ENCODE results near the gene FGGY.
"Not testable (repeated sequence)": the region's sequence is repeated elsewhere in the genome, so short reads cannot be mapped to it uniquely, and the experiment has no call there.

FGGY gene

GRCh38 chr1:59561796-59562195 is 264.9 kb downstream of the FGGY start:
- H3K4me3 ChIP-seq (ENCODE audit: low read depth in 1 of 2, low read length in 2 of 2): no peak overlapping the region
- H3K36me3 ChIP-seq (ENCODE audit: insufficient read depth, low read length): no peaks in the 10 kb centered on the region
- no peak overlapping the region for H3K27ac ChIP-seq (ENCODE audit: low read depth, low read length)
- no peak overlapping the region for H3K9ac ChIP-seq (ENCODE audit: low read length)
- no peaks in the 10 kb centered on the region for H3K9me3 ChIP-seq (ENCODE audit: low read length)
- no peaks in the 10 kb centered on the region for H3K4me1 ChIP-seq (ENCODE audit: insufficient read depth, low read length)
- no peaks in the 10 kb centered on the region for H3K27me3 ChIP-seq (ENCODE audit: control insufficient read depth in 1 of 2, insufficient read depth in 2 of 2, low read length in 2 of 2)

- no peak overlapping the region for H3K9ac ChIP-seq (ENCODE audit: low read length)
- no peaks in the 10 kb centered on the region for H3K9me3 ChIP-seq (ENCODE audit: low read length)
- H3K36me3 ChIP-seq (ENCODE audit: insufficient read depth, low read length): no peaks in the 10 kb centered on the region
- H3K27me3 ChIP-seq (ENCODE audit: control insufficient read depth in 1 of 2, insufficient read depth in 2 of 2, low read length in 2 of 2): no peaks in the 10 kb centered on the region
- no peaks in the 10 kb centered on the region for H3K4me1 ChIP-seq (ENCODE audit: insufficient read depth, low read length)
- H3K27ac ChIP-seq (ENCODE audit: low read depth, low read length): no peak overlapping the region
- no peak overlapping the region for H3K4me3 ChIP-seq (ENCODE audit: low read depth in 1 of 2, low read length in 2 of 2)
These were observed 267.4 kb downstream of the FGGY start for GRCh38 chr1:59564192-59564891.

GRCh38 chr1:59565611-59566410 is 268.9 kb downstream of the FGGY start:
- H3K36me3 ChIP-seq (ENCODE audit: insufficient read depth, low read length): no peaks in the 10 kb centered on the region
- H3K27me3 ChIP-seq (ENCODE audit: control insufficient read depth in 1 of 2, insufficient read depth in 2 of 2, low read length in 2 of 2): no peaks in the 10 kb centered on the region
- H3K9ac ChIP-seq (ENCODE audit: low read length): no peak overlapping the region
- no peaks in the 10 kb centered on the region for H3K4me1 ChIP-seq (ENCODE audit: insufficient read depth, low read length)
- no peaks in the 10 kb centered on the region for H3K9me3 ChIP-seq (ENCODE audit: low read length)
- no peak overlapping the region for H3K27ac ChIP-seq (ENCODE audit: low read depth, low read length)
- no peak overlapping the region for H3K4me3 ChIP-seq (ENCODE audit: low read depth in 1 of 2, low read length in 2 of 2)

- Histone ChIP-seq H3K27ac (ENCODE audit: low read depth, low read length) (no peak overlapping the region), H3K4me1 (ENCODE audit: insufficient read depth, low read length) (no peaks in the 10 kb centered on the region), H3K9ac (ENCODE audit: low read length) (no peak overlapping the region), H3K9me3 (ENCODE audit: low read length) (no peaks in the 10 kb centered on the region), H3K36me3 (ENCODE audit: insufficient read depth, low read length) (no peaks in the 10 kb centered on the region), H3K4me3 (ENCODE audit: low read depth in 1 of 2, low read length in 2 of 2) (no peak overlapping the region), H3K27me3 (ENCODE audit: control insufficient read depth in 1 of 2, insufficient read depth in 2 of 2, low read length in 2 of 2) (no peaks in the 10 kb centered on the region)
These were observed 271.5 kb downstream of the FGGY start for GRCh38 chr1:59568158-59568935.

GRCh38 chr1:59569198-59569597 is 272.3 kb downstream of the FGGY start:
- Histone ChIP-seq H3K27me3 (ENCODE audit: control insufficient read depth in 1 of 2, insufficient read depth in 2 of 2, low read length in 2 of 2) (no peaks in the 10 kb centered on the region), H3K9ac (ENCODE audit: low read length) (no peak overlapping the region), H3K36me3 (ENCODE audit: insufficient read depth, low read length) (no peaks in the 10 kb centered on the region), H3K4me1 (ENCODE audit: insufficient read depth, low read length) (no peaks in the 10 kb centered on the region), H3K4me3 (ENCODE audit: low read depth in 1 of 2, low read length in 2 of 2) (no peak overlapping the region), H3K9me3 (ENCODE audit: low read length) (no peaks in the 10 kb centered on the region), H3K27ac (ENCODE audit: low read depth, low read length) (no peak overlapping the region)

GRCh38 chr1:59570524-59570923 is 273.6 kb downstream of the FGGY start:
- H3K27ac ChIP-seq (ENCODE audit: low read depth, low read length): no peak overlapping the region
- no peaks in the 10 kb centered on the region for H3K4me1 ChIP-seq (ENCODE audit: insufficient read depth, low read length)
- no peaks in the 10 kb centered on the region for H3K9me3 ChIP-seq (ENCODE audit: low read length)
- H3K4me3 ChIP-seq (ENCODE audit: low read depth in 1 of 2, low read length in 2 of 2): no peak overlapping the region
- no peaks in the 10 kb centered on the region for H3K36me3 ChIP-seq (ENCODE audit: insufficient read depth, low read length)
- no peaks in the 10 kb centered on the region for H3K27me3 ChIP-seq (ENCODE audit: control insufficient read depth in 1 of 2, insufficient read depth in 2 of 2, low read length in 2 of 2)
- H3K9ac ChIP-seq (ENCODE audit: low read length): no peak overlapping the region

GRCh38 chr1:59574085-59574484 is 277.2 kb downstream of the FGGY start:
- H3K27ac ChIP-seq (ENCODE audit: low read depth, low read length): no peak overlapping the region
- no peaks in the 10 kb centered on the region for H3K27me3 ChIP-seq (ENCODE audit: control insufficient read depth in 1 of 2, insufficient read depth in 2 of 2, low read length in 2 of 2)
- H3K4me3 ChIP-seq (ENCODE audit: low read depth in 1 of 2, low read length in 2 of 2): no peak overlapping the region
- H3K4me1 ChIP-seq (ENCODE audit: insufficient read depth, low read length): no peaks in the 10 kb centered on the region
- no peak overlapping the region for H3K9ac ChIP-seq (ENCODE audit: low read length)
- H3K9me3 ChIP-seq (ENCODE audit: low read length): no peaks in the 10 kb centered on the region
- no peaks in the 10 kb centered on the region for H3K36me3 ChIP-seq (ENCODE audit: insufficient read depth, low read length)

GRCh38 chr1:59577774-59578173 is 280.9 kb downstream of the FGGY start:
- Histone ChIP-seq H3K4me1 (ENCODE audit: insufficient read depth, low read length) (no peaks in the 10 kb centered on the region), H3K9me3 (ENCODE audit: low read length) (no peaks in the 10 kb centered on the region), H3K36me3 (ENCODE audit: insufficient read depth, low read length) (no peaks in the 10 kb centered on the region), H3K4me3 (ENCODE audit: low read depth in 1 of 2, low read length in 2 of 2) (no peak overlapping the region), H3K27ac (ENCODE audit: low read depth, low read length) (no peak overlapping the region), H3K9ac (ENCODE audit: low read length) (no peak overlapping the region), H3K27me3 (ENCODE audit: control insufficient read depth in 1 of 2, insufficient read depth in 2 of 2, low read length in 2 of 2) (no peaks in the 10 kb centered on the region)

- Histone ChIP-seq H3K36me3 (ENCODE audit: insufficient read depth, low read length) (no peaks in the 10 kb centered on the region), H3K27ac (ENCODE audit: low read depth, low read length) (no peak overlapping the region), H3K9ac (ENCODE audit: low read length) (no peak overlapping the region), H3K27me3 (ENCODE audit: control insufficient read depth in 1 of 2, insufficient read depth in 2 of 2, low read length in 2 of 2) (no peaks in the 10 kb centered on the region), H3K4me3 (ENCODE audit: low read depth in 1 of 2, low read length in 2 of 2) (no peak overlapping the region), H3K9me3 (ENCODE audit: low read length) (no peaks in the 10 kb centered on the region), H3K4me1 (ENCODE audit: insufficient read depth, low read length) (no peaks in the 10 kb centered on the region)
These were observed 282.3 kb downstream of the FGGY start for GRCh38 chr1:59579222-59579621.

- H3K27ac ChIP-seq (ENCODE audit: low read depth, low read length): no peak overlapping the region
- H3K9me3 ChIP-seq (ENCODE audit: low read length): no peaks in the 10 kb centered on the region
- H3K27me3 ChIP-seq (ENCODE audit: control insufficient read depth in 1 of 2, insufficient read depth in 2 of 2, low read length in 2 of 2): no peaks in the 10 kb centered on the region
- H3K4me1 ChIP-seq (ENCODE audit: insufficient read depth, low read length): no peaks in the 10 kb centered on the region
- no peak overlapping the region for H3K9ac ChIP-seq (ENCODE audit: low read length)
- H3K36me3 ChIP-seq (ENCODE audit: insufficient read depth, low read length): no peaks in the 10 kb centered on the region
- H3K4me3 ChIP-seq (ENCODE audit: low read depth in 1 of 2, low read length in 2 of 2): no peak overlapping the region
These were observed 283.4 kb downstream of the FGGY start for GRCh38 chr1:59580257-59580656.

- H3K9me3 ChIP-seq (ENCODE audit: low read length); H3K27ac ChIP-seq (ENCODE audit: low read depth, low read length); H3K27me3 ChIP-seq (ENCODE audit: control insufficient read depth in 1 of 2, insufficient read depth in 2 of 2, low read length in 2 of 2); H3K9ac ChIP-seq (ENCODE audit: low read length); H3K36me3 ChIP-seq (ENCODE audit: insufficient read depth, low read length); H3K4me3 ChIP-seq (ENCODE audit: low read depth in 1 of 2, low read length in 2 of 2): not testable (repeated sequence)
- H3K4me1 ChIP-seq (ENCODE audit: insufficient read depth, low read length): peaks cover 39% of the 10 kb centered on the region
These were observed 295.5 kb downstream of the FGGY start for GRCh38 chr1:59592410-59592809.

Measured in muscle layer of colon (tissue), 2 donors.